Nephron (organoid): Measurements from ENCODE around the gene PNMA8C.

Experiments
- H3K27ac Mint-ChIP-seq, 3 experiments: 2 replicates each; pipeline ENCODE4 v1.8.0; 2020; ENCODE audit warnings: mixed read lengths in 3 of 3, mild to moderate bottlenecking in 2 of 3, moderate library complexity in 1 of 3
- H3K27me3 Mint-ChIP-seq: 2 replicates; pipeline ENCODE4 v1.8.0; 2021; ENCODE audit warnings: low read depth, mild to moderate bottlenecking, moderate library complexity, mixed read lengths
- H3K36me3 Mint-ChIP-seq: 2 replicates; pipeline ENCODE4 v1.8.0; 2020; ENCODE audit warnings: low read depth, mixed read lengths
- H3K4me1 Mint-ChIP-seq: 2 replicates; pipeline ENCODE4 v1.8.0; 2020; ENCODE audit warnings: mixed read lengths
- H3K4me3 Mint-ChIP-seq, 3 experiments: 2 replicates each; pipeline ENCODE4 v1.8.0; 2020; ENCODE audit warnings: mild to moderate bottlenecking in 3 of 3, mixed read lengths in 3 of 3, moderate library complexity in 2 of 3
- H3K9me3 Mint-ChIP-seq: 2 replicates; pipeline ENCODE4 v1.8.0; 2020; ENCODE audit warnings: mixed read lengths
- TF ChIP-seq, protein P1 (sequence below), 3 experiments: fragments of 200-600 bp; sonication (generic); IDR thresholded peaks; one replicate each; pipeline ENCODE4 v1.5.0; 2021; ENCODE audit warnings: antibody characterized with exemption in 3 of 3; ENCODE audit not compliant: unreplicated experiment in 3 of 3

PNMA8C gene

DNA sequence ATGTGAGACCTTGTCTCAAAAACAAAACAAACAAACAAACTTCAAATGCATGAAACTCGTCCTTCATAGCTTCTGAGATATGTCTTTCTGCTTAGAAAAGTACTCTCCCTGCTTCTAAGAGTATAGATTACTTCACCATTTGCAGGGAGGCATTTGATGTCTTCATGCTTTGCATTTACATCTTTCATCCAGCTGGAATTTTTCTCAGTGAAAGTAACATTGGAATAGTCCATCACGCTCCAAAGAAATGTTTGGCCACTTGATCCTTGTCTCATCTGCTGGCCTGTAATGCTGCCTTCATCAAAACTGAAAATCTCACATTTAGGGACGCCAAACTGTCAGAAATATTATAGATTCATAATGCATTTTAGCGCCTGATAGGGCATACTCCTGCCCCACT is 23.4 kb upstream of the PNMA8C start:
- TF ChIP-seq, protein P1, sequence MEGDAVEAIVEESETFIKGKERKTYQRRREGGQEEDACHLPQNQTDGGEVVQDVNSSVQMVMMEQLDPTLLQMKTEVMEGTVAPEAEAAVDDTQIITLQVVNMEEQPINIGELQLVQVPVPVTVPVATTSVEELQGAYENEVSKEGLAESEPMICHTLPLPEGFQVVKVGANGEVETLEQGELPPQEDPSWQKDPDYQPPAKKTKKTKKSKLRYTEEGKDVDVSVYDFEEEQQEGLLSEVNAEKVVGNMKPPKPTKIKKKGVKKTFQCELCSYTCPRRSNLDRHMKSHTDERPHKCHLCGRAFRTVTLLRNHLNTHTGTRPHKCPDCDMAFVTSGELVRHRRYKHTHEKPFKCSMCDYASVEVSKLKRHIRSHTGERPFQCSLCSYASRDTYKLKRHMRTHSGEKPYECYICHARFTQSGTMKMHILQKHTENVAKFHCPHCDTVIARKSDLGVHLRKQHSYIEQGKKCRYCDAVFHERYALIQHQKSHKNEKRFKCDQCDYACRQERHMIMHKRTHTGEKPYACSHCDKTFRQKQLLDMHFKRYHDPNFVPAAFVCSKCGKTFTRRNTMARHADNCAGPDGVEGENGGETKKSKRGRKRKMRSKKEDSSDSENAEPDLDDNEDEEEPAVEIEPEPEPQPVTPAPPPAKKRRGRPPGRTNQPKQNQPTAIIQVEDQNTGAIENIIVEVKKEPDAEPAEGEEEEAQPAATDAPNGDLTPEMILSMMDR (IDR thresholded peaks at IDR 0.05; ENCODE audit: unreplicated experiment in 3 of 3), result no peak
- H3K27me3 Mint-ChIP-seq, result peaks cover 5% of the 10 kb centered on the region
- H3K4me3 Mint-ChIP-seq, result peak overlapping the region in 1 of 3 experiments; percentile 46
- H3K36me3 Mint-ChIP-seq, result peaks cover 4% of the 10 kb centered on the region
- peaks cover 12% of the 10 kb centered on the region for H3K9me3 Mint-ChIP-seq
- H3K4me1 Mint-ChIP-seq, result peaks cover 52% of the 10 kb centered on the region
- peak overlapping the region; percentile 80 to 98 (median 91) for H3K27ac Mint-ChIP-seq

DNA sequence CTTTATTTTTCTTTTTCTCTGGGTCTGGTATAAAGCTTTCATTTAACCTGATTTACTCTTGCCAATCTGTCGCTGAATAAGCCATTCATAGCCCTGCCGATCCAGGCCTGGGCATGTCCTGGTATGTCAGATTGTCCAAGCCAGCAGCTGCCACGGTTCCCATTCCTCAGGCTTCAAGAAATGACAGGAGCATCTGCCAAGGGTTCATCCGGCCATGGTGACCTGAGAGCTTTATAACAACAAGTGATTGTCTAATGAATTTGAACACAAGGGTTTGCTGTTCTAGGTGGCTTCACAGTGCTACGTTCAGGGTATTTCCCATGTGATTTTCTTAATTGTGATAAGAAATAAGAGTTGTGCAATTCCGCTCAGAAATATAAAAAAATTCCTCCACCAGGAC is 22.6 kb upstream of the PNMA8C start:
- peaks cover 51% of the 10 kb centered on the region for H3K4me1 Mint-ChIP-seq
- H3K36me3 Mint-ChIP-seq, result peaks cover 4% of the 10 kb centered on the region
- peak overlapping the region in 1 of 3 experiments; percentile 22 for H3K4me3 Mint-ChIP-seq
- peak overlapping the region; percentile 80 to 98 (median 91) for H3K27ac Mint-ChIP-seq
- H3K9me3 Mint-ChIP-seq, result peaks cover 12% of the 10 kb centered on the region
- TF ChIP-seq, protein P1 (IDR thresholded peaks at IDR 0.05; ENCODE audit: unreplicated experiment in 3 of 3), result no peak
- peaks cover 5% of the 10 kb centered on the region for H3K27me3 Mint-ChIP-seq

GRCh38 chr19:46450737-46451136 is 22.0 kb upstream of the PNMA8C start:
- H3K27me3 Mint-ChIP-seq, result peaks cover 5% of the 10 kb centered on the region
- TF ChIP-seq, protein P1 (IDR thresholded peaks at IDR 0.05; ENCODE audit: unreplicated experiment in 3 of 3), result no peak
- peaks cover 4% of the 10 kb centered on the region for H3K36me3 Mint-ChIP-seq
- peak overlapping the region; percentile 80 to 98 (median 91) for H3K27ac Mint-ChIP-seq
- H3K9me3 Mint-ChIP-seq, result peaks cover 12% of the 10 kb centered on the region
- H3K4me1 Mint-ChIP-seq, result peaks cover 52% of the 10 kb centered on the region
- no peak overlapping the region for H3K4me3 Mint-ChIP-seq

DNA sequence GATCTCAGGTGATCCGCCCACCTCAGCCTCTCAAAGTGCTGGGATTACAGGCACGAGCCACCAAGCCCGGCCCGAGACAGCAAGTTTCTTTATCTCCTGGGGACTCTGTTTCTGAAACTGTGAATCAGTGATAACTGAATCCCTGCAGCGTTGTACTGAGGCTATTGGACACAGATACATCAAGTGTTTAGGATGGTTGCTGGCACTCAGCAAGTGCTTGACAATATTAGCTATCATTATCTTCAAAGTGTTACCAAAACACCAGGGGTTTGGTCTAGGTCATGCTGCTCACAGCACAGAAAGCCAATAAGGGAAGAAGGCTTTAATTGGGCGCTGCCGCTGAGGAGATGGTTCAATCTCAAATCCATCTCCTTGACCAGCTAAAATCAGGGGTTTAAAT is 20.5 kb upstream of the PNMA8C start:
- TF ChIP-seq, protein P1 (IDR thresholded peaks at IDR 0.05; ENCODE audit: unreplicated experiment in 3 of 3), result no peak
- peaks cover 4% of the 10 kb centered on the region for H3K36me3 Mint-ChIP-seq
- H3K27me3 Mint-ChIP-seq, result peaks cover 5% of the 10 kb centered on the region
- H3K4me3 Mint-ChIP-seq, result no peak overlapping the region
- H3K27ac Mint-ChIP-seq, result peak overlapping the region in 1 of 3 experiments; percentile 71
- H3K9me3 Mint-ChIP-seq, result peaks cover 12% of the 10 kb centered on the region
- H3K4me1 Mint-ChIP-seq, result peaks cover 54% of the 10 kb centered on the region

GRCh38 chr19:46448601-46449000 is 19.9 kb upstream of the PNMA8C start:
- TF ChIP-seq, protein P1 (IDR thresholded peaks at IDR 0.05; ENCODE audit: unreplicated experiment in 3 of 3), result no peak
- H3K27me3 Mint-ChIP-seq, result peaks cover 5% of the 10 kb centered on the region

GRCh38 chr19:46447824-46448223 is 19.1 kb upstream of the PNMA8C start:
- H3K4me1 Mint-ChIP-seq, result peaks cover 56% of the 10 kb centered on the region
- peaks cover 12% of the 10 kb centered on the region for H3K9me3 Mint-ChIP-seq
- H3K27me3 Mint-ChIP-seq, result peaks cover 5% of the 10 kb centered on the region
- H3K27ac Mint-ChIP-seq, result peak overlapping the region; percentile 38 to 95 (median 54)
- TF ChIP-seq, protein P1 (IDR thresholded peaks at IDR 0.05; ENCODE audit: unreplicated experiment in 3 of 3), result no peak
- H3K36me3 Mint-ChIP-seq, result peaks cover 4% of the 10 kb centered on the region
- no peak overlapping the region for H3K4me3 Mint-ChIP-seq

More at GRCh38 chr19:46448601-46449000, 19.9 kb upstream of the PNMA8C start:
- peaks cover 4% of the 10 kb centered on the region for H3K36me3 Mint-ChIP-seq
- H3K4me3 Mint-ChIP-seq, result no peak overlapping the region
- peaks cover 12% of the 10 kb centered on the region for H3K9me3 Mint-ChIP-seq
- H3K27ac Mint-ChIP-seq, result no peak overlapping the region
- H3K4me1 Mint-ChIP-seq, result peaks cover 50% of the 10 kb centered on the region
